ENCODE results near the gene HIC2.
"Not testable (repeated sequence)": the region's sequence is repeated elsewhere in the genome, so short reads cannot be mapped to it uniquely, and the experiment has no call there.

Gene HIC2

GRCh38 chr22:21434378-21435233 lies 17.4 kb downstream of the HIC2 start:
- DNase-seq (ENCODE audit: extremely low read depth in 1 of 2, low read depth in 1 of 2), result not testable (repeated sequence)

GRCh38 chr22:21435998-21436810 lies 19.0 kb downstream of the HIC2 start:
- DNase-seq (ENCODE audit: extremely low read depth in 1 of 2, low read depth in 1 of 2), result not testable (repeated sequence)

- DNase-seq (ENCODE audit: extremely low read depth in 1 of 2, low read depth in 1 of 2), result not testable (repeated sequence)
Observed at GRCh38 chr22:21438013-21438412, 20.8 kb downstream of the HIC2 start.

GRCh38 chr22:21440018-21440636 lies 23.0 kb downstream of the HIC2 start:
- DNase-seq (ENCODE audit: extremely low read depth in 1 of 2, low read depth in 1 of 2), result not testable (repeated sequence)

- not testable (repeated sequence) for DNase-seq (ENCODE audit: extremely low read depth in 1 of 2, low read depth in 1 of 2)
Observed at GRCh38 chr22:21440676-21441075, 23.5 kb downstream of the HIC2 start.

GRCh38 chr22:21441170-21441569 lies 24.0 kb downstream of the HIC2 start:
- not testable (repeated sequence) for DNase-seq (ENCODE audit: extremely low read depth in 1 of 2, low read depth in 1 of 2)

- not testable (repeated sequence) for DNase-seq (ENCODE audit: extremely low read depth in 1 of 2, low read depth in 1 of 2)
Observed at GRCh38 chr22:21442123-21442522, 25.0 kb downstream of the HIC2 start.

- not testable (repeated sequence) for DNase-seq (ENCODE audit: extremely low read depth in 1 of 2, low read depth in 1 of 2)
Observed at GRCh38 chr22:21442646-21443045, 25.5 kb downstream of the HIC2 start.

GRCh38 chr22:21443057-21443734 lies 26.0 kb downstream of the HIC2 start:
- DNase-seq (ENCODE audit: extremely low read depth in 1 of 2, low read depth in 1 of 2), result no peak

GRCh38 chr22:21443735-21444421 lies 26.7 kb downstream of the HIC2 start:
- no peak for DNase-seq (ENCODE audit: extremely low read depth in 1 of 2, low read depth in 1 of 2)

GRCh38 chr22:21444701-21445436 lies 27.7 kb downstream of the HIC2 start:
- DNase-seq (ENCODE audit: extremely low read depth in 1 of 2, low read depth in 1 of 2), result no peak

GRCh38 chr22:21445437-21446127 lies 28.4 kb downstream of the HIC2 start:
- no peak for DNase-seq (ENCODE audit: extremely low read depth in 1 of 2, low read depth in 1 of 2)

- no peak for DNase-seq (ENCODE audit: extremely low read depth in 1 of 2, low read depth in 1 of 2)
Observed at GRCh38 chr22:21446128-21446826, 29.1 kb downstream of the HIC2 start.

GRCh38 chr22:21446827-21447690 lies 29.9 kb downstream of the HIC2 start:
- DNase-seq (ENCODE audit: extremely low read depth in 1 of 2, low read depth in 1 of 2), result no peak

GRCh38 chr22:21447694-21448402 lies 30.7 kb downstream of the HIC2 start:
- DNase-seq (ENCODE audit: extremely low read depth in 1 of 2, low read depth in 1 of 2), result no peak

- DNase-seq (ENCODE audit: extremely low read depth in 1 of 2, low read depth in 1 of 2), result no peak
Observed at GRCh38 chr22:21448627-21449416, 31.7 kb downstream of the HIC2 start.
